GM19455 (cell line): ENCODE data around the gene PTGDR2.

Source experiments
- ATAC-seq: cut with Tn5 transposase; IDR thresholded peaks from one replicate; pipeline ENCODE4 v1.9.1; 2021; ENCODE audit not compliant: unreplicated experiment

Gene PTGDR2

DNA sequence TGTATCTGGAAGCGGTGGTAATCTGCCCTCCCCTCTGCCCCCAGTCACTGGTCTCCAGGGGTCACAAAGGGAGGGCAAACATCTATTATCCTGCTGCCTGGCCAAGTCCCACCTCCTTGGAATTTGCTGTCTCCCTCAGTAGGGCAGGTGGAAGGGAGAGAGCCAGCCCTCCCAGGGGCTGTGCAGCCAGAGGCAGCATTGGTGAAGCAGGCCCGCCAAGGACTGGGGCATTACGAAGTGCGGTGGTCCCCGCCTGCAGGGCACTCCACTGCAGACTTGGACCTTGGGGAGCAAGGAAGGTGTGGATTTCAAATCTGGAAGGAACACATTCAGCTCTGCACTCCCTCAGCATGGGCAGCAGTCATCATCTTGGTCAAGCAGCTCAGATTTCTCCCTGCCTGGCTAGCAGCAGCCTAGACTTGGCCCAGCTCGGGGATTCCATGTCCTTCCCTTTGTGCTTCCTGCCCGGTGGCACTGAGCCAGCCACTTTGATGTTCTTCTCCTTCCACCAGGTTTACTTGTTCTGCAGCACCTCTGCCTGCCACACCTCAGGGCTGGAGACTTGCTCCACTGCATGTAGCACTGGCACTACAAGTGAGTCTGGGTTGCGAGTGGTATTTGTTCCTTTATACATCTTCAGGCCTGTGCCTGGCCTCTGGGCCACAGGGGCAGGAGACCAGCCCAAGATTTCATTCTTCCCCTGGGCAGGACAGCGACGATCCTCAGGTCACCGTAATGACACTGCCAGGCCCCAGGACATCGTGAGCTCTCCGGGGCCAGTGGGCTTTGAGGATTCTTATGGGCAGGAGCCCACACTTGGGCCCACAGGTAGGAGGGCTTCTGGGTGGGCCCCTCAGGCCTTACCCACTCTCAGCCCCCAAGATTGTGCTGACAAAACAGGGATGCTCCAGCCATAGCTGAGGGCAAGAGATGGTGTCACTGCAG, 18.9 kb upstream of the PTGDR2 start:
- no peak for ATAC-seq

DNA sequence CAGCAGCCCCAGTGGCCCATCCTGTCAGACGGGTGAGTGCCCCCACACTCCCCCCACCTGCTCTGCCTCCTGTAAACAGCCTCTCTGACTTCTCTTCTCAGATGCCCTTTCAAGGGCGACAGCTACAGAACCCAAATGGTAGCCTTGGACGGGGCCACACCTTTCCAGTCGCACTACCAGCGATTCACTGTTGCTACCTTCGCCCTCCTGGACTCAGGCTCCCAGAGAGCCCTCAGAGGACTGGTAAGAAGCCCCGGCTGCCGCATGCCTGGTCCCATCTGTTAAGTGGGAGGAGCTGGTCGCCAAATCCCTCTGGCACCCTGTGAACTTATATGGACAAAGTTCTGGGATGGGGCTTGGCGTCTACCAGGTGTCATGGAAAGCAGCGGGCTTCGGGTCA, 17.8 kb upstream of the PTGDR2 start:
- no peak for ATAC-seq

DNA sequence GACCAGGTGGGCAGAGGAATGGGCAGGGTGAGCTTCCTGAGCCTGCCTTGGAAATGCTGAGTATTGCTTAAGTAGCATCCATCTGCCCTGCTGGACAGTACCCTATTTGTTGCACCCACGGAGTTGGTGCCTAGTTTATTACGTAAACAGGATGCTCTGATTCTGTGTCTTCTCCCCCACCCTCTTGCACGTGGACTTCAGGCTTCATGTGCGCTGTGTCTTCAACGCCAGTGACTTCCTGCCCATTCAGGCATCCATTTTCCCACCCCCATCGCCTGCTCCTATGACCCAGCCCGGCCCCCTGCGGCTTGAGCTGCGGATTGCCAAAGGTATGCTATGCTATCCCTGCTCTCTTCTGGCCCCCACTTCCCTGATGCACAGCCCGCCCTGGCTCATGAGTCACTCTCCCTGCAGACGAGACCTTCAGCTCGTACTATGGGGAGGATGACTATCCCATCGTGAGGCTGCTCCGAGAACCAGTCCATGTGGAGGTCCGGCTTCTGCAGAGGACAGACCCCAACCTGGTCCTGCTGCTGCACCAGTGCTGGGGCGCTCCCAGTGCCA, 17.3 kb upstream of the PTGDR2 start:
- ATAC-seq: no peak

DNA sequence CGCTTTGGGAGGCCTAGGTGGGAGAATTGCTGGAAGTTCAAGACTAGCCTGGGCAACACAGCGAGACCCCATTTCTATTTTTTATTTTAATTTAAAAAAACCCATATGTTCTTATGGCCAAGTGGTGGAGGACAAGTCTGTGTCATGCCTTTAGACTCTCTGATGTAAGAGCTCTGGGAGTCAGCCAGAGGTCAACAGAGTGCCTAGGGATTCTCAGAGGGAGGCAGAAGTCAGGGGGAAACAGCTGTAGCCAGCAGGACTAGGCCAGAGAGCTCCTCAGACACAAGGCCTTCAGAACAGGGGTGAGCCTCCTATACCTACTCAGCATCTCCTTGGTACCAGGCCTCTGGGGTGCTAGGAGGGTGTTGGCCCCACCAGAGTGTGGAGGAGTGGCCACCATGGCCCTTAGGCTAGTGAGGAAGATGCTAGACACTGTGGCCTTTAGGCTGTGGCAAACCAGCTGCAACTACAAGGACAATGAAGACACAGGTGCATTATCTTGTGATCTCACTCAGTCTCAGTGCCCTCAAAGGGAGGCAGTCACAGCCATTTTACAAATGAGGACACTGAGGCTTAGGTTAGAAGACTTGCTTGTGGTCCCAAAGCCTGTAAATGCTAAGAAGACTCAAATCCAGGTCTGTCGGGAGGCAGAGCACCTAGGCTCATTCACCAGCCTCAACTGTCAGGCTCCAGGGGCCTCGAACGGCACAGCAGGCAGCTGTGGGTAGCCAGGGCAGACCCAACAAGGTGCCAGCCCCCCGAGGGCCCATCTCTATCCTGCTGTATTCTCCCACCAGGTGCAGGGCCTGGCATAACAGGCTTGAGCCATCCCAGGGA, 16.6 kb upstream of the PTGDR2 start:
- ATAC-seq: no peak

DNA sequence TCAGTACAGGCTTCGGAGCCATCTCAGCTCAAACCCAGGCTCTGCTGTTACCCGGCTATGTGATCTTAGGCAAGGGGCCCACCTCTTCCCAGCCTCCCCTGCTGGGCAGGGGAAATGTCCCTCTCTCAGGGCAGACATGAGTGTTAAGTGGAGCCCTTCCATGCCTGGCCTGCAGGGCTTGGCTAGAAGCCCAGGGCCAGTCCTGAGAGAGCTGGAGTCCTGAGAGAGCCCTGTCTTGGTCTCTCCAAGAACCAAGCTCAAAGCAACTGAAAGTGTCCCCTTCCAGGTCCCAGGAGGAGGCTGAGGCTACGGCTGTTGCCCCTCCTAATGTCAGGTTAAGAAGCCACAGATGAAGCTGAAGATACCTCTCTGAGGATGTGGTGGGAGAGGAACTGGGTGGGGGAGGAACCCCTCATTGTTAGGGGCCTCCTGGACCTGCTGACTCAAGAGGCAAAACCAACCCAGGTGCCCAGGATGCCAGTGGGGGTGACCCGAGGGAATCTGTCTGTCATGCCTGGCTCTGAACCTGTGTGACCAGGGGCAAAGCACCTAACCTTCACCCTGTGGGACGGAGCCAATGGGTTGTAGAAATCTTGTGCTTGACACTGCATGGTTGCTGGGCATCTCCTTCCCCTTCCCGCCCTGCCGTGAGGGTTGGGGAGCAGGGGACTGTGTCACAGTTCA, 15.8 kb upstream of the PTGDR2 start:
- no peak for ATAC-seq

DNA sequence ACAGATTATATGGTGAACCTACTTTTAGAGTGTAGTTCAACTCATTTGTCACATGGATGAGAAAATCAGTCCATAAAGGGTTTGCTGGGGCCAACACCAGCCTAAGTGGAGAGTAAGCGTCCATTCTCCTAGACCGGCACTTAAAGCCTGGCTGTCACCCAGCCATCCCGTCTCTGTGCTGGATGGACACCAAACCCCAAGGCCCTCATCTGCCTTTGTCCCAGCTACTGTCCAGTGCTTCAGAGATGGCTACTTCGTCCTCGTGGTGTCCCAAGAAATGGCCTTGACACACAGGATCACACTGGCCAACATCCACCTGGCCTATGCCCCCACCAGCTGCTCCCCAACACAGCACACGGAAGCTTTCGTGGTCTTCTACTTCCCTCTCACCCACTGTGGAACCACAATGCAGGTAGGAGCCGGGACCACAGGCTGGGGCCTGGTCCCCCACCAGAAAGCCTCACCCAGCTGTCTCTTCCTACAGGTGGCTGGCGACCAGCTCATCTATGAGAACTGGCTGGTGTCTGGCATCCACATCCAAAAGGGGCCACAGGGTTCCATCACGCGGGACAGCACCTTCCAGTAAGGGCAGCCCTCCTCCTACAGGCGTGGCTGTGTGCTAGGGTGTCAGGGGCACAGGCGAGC, 15.1 kb upstream of the PTGDR2 start:
- no peak for ATAC-seq

DNA sequence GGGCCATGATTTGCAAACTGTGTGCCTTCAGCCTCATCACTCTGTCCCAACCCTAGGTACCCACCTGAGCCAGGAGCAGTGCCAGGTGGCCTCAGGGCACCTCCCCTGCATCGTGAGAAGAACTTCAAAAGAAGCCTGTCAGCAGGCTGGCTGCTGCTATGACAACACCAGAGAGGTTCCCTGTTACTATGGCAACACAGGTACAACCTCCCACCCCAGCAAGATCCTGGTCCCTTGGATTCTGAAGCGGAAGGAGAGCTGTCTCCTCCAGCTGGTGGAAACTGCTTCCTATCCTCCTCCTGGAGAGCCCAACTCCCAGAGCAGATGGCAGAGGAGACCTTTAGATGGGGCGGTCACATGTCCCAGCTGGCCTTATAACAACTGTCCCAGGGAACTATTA, 14.5 kb upstream of the PTGDR2 start:
- ATAC-seq: no peak

DNA sequence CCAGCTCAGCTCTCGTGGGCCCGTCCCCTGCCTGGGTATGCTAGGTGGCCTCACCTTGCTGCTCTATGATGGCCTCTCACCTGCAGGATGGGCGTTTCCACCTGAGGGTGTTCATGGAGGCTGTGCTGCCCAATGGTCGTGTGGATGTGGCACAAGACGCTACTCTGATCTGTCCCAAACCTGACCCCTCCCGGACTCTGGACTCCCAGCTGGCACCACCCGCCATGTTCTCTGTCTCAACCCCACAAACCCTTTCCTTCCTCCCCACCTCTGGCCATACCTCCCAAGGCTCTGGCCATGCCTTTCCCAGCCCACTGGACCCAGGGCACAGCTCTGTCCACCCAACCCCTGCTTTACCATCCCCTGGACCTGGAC, 13.7 kb upstream of the PTGDR2 start:
- no peak for ATAC-seq

DNA sequence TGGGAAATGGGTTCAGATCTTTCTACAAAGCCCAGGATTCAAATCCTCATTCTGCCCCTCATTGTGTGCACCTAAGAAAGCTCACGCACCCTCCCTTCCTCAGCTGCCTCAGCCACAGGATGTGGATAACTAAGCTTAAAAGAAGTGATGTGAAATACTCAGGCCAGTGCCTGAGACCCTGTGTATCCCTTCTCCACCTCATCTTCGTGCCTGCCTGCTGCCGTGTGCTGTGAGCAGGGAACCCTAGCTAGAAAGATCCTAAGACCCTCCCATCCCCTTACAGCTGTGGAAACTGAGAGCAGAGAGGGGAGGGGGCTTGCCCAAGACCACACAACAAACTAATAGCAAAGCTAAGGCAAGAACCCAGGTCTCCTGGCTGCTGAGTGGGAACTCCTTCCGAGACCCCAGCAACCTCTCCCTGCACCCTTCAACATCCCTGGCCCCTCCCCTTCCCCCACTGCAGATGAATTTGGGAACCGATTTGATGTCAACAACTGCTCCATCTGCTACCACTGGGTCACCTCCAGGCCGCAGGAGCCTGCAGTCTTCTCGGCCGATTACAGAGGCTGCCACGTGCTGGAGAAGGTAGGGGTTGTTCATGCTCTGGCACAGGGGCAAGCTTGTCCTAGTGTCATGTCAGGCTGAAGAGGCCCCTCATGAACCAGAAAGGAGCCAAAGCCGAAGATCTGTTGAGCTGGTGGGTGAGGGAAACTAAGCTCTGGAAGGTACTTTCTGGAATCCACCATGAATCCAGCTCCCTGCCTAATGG, 13.1 kb upstream of the PTGDR2 start:
- ATAC-seq: no peak

DNA sequence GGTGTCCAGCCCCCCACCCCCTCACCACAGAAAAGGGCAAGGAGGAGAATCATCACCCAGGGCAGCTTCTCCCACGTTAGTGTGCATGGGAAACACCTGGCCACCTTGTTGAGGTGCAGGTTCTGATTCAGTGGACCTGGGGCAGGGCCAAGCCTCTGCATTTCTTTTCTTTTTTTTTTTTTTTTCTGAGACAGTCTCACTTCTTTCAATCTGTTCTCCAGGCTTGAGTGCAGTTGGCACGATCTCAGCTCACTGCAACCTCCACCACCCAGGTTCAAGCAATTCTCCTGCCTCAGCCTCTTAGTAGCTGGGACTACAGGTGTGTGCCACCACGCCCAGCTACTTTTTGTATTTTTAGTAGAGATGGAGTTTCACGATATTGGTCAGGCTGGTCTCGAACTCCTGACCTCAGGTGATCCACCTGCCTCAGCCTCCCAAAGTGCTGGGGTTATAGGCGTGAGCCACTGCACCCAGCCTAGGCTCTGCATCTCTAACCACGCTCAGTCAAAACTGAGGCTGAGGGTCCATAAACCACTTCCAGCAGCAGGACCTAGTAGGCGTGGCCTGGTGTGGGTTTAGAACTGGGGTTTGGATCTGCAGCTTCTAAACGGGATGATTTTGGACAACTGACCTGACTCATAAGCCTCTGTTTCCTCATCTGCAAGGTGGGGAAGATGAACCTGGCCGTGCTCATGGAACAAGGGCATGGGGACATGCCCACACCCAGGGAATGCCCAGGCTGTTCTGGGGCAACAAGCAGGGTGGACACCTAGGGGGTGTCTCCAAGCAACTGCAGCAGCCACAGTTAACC, 12.3 kb upstream of the PTGDR2 start:
- ATAC-seq: no peak

DNA sequence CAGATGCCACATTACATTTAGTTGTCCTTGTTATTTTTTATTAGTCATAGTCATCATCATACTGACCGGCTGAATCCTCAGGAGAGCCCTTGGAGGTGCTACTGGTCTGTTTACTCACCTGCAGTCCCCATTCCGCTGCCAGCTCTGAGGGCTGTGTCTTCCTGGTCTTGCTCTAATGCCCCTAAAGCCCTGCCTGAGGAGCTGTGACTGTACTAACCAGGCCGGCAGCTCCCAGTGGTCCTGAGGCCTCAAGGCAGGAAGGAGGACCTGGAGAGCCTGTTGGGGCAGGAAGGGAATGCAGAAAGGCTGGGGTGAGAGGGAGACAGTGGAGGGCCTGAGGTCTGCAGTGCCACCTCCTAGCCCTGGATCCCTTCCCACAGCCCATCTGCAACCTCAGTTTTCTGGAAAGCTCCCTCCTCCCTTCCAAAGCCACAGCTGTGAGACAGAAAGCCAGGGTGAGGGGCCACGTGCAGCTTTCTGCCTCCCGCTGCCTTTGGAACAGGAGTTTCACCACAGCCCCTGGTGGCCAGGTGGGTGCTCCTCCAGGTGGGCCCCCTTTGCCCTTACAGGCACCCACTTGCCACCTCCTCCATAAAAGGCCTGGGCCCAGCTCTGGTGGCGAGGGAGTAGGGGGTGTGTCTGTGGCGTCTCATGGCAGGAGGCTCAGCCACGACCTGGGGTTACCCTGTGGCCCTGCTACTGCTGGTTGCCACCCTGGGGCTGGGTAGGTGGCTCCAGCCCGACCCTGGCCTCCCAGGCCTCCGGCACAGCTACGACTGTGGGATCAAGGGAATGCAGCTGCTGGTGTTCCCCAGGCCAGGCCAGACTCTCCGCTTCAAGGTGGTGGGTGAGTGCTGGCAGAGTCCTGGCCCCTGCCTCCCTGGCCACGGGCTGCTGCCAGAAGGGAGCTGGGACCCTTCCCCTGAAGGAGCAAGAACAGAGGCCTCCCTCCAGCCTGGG, 11.4 kb upstream of the PTGDR2 start, which contains the start of gene ZP1:
Gene ZP1 (plus strand): TSS at position 632 of the 960 bp plus-strand sequence. CDS start 20 bp downstream, at position 652.
- no peak for ATAC-seq

DNA sequence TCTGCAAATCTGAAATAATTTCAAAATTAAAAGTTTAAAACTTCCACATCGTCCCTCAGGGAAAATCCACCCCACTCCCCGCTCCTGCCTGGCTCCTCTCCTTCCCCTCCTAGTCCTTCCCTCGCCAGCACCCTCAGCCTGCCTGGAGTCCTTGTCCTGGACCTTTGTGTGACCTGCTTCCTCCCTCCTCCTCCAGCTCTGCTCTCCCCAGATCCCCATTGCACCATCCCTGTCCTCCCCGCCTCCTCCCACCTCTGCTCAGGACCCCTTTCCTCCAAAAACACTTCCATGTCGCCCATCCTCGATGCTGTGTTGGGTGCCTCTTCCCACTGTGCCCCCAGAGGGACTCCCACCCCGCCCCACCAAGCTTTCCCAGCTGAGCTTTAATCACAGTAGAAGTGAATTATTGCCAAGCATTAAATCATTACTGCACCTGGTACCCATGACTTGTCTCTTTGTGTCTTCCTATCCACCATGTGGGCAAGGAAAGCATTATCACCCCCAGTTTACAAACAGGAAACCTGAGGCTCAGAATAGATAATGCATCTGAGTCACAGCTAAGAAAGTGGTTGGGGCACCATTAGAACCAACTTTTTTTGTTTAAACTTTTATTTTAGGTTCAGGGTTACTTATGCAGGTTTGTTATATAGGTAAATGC, 9.2 kb upstream of the PTGDR2 start:
- no peak for ATAC-seq

DNA sequence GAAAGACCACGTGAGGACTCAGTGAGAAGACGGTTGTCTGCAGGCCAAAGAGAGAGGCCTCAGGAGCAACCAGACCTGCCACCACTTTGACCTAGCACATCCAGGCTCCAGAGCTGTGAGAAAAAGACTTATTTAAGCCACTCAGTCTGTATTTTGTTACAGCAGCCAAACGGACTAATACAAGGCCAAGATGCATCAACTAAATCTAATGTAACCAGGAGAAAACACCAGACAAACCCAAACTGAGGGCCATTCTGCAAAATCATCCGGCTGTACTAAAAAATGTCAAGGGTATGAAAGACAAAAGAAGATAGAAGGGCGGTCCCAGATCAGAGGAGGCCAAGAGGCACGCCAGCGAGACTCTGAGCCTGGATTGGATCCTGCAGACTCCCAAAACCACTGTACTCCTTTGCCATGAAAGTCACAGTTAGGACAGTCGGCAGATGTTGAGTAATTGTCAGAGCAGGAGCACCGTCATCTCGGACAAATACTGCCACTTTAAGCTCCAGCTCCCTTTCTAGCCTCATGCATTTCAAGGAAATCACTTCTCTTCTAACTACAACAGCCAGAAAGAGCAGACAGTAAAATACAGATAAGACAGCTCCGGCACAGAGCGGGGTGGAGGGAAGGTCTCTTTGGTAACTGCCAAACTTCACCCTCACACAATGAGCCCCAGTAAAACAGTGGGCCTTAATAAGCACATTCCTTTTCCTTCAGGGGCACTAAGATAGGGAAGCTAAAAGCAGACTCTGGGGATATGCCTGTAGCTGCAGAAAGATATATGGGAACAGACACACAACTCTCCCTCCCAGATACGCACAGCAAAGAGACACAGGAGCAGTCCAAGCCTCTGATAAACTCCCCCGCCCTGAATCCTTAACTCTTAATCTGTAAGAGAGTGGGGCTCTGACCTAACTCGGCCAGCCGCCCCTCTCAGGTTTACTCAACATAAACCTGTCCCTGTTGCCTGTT, 8.1 kb upstream of the PTGDR2 start:
- ATAC-seq: no peak

DNA sequence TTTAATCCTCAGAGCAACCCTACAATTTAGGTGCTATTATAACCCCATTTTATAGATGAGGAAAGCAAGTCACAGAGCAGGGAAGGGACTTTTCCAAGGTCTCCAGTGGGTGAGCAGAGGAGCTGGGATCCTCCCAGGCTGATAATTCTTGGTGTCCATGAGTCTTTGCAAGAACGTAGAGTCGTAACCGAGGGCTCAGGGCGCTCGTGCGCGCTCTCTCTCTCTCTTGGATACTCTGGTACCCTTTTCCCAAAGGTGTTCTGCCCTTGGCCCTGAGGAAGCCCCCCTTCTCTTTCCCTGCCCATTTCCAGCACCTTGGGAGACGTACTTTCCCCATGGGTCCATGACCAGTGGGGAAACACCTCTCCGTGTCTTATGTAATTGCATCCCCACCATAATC, 6.4 kb upstream of the PTGDR2 start:
- ATAC-seq: no peak

DNA sequence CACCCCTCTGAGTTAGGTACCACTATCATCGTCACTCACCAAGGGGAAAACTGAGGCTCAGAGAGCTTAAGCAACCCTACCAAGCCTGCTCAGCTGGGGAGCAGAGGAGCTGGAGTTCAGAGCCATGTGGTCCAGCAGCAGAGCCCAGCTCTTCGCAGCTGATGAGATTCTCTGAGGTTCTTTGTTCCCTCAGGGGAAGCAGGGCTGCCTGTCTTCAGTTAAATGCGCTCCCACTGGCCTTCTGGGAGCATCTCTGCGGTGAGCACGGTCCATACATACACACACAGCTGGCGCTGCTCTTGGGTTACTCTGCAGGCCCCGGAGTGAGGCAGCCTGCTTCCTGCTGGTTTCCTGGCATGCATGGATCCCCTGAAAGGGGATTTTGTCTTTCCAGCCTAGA, 5.2 kb upstream of the PTGDR2 start:
- ATAC-seq: no peak

DNA sequence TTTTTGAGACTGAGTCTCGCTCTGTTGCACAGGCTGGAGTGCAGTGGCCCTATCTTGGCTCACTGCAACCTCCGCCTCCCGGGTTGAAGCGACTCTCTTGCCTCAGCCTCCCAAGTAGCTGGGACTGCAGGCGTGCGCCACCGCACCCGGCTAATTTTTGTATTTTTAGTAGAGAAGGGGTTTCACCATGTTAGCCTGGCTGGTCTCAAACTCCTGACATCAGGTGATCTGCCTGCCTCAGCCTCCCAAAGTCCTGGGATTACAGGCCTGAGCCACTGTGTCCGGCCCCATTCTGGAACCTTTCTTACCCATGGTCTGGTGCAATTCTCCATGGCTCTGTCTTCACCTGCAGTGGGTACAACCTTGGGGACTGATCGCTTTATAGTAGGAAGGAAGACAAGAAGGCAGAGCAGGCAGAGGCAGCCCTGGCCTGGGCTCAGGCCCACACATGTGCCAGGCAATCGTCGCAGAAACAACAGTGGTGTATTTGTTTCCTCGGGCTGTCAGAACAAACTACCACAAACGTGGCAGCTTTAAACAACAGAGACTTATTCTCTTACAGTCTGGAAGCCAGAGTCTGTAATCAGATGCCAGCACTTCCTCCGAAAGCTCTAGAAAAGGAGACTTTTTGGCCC, 4.0 kb upstream of the PTGDR2 start:
- no peak for ATAC-seq
